A673 (cell line): ENCODE data around the gene IKZF3.

Source experiments
- CTCF ChIP-seq: fragments of 300-800, 200-600 bp; sonication (generic); conservative IDR thresholded peaks from 2 replicates; pipeline ENCODE4 v1.5.1; 2017; ENCODE audit warnings: low read depth, mild to moderate bottlenecking, antibody characterized with exemption, low read length, moderate library complexity, mixed read lengths
- EZH2 ChIP-seq: fragments of 200-600 bp; sonication (generic); IDR thresholded peaks from 2 replicates; pipeline ENCODE4 v1.6.1; 2017; ENCODE audit warnings: borderline replicate concordance, low read depth, mild to moderate bottlenecking, mixed read lengths, antibody characterized with exemption, low read length; ENCODE audit not compliant: poor library complexity, severe bottlenecking

GRCh38 chr17:39759204-39759603, 104.9 kb downstream of the IKZF3 start:
- no peak for TF ChIP-seq CTCF
- TF ChIP-seq EZH2, result no peak
